ENCODE results near the gene EFNB1. TPM values are rescaled to one million over a fixed set of nuclear protein-coding genes. Genes with fewer than 3 reads are reported as not detected.
"Not testable (repeated sequence)": the region's sequence is repeated elsewhere in the genome, so short reads cannot be mapped to it uniquely, and the experiment has no call there.

Gene EFNB1
- total RNA-seq, 2 experiments from 2014 or later: 3.1 to 4.2 TPM

GRCh38 chrX:68794461-68794860 lies 34.4 kb upstream of the EFNB1 start:
- H3K27ac Mint-ChIP-seq: no peak overlapping the region
- peaks cover 4% of the 10 kb centered on the region for H3K9me3 Mint-ChIP-seq
- no peaks in the 10 kb centered on the region for H3K36me3 Mint-ChIP-seq (ENCODE audit: low read depth)
- no peak for TF ChIP-seq CTCF (IDR thresholded peaks at IDR 0.05)
- H3K27me3 Mint-ChIP-seq: peaks cover 2% of the 10 kb centered on the region
- CTCF ChIA-PET: no interaction called here
- DNase-seq (no peak), ATAC-seq (no peak)
- intact Hi-C loops (cut with micrococcal nuclease): no loop called here
- no peak overlapping the region for H3K4me3 Mint-ChIP-seq
- POLR2A ChIA-PET: no interaction called here
- H3K4me1 Mint-ChIP-seq (ENCODE audit: low read depth): no peaks in the 10 kb centered on the region

GRCh38 chrX:68795741-68796140 lies 33.1 kb upstream of the EFNB1 start:
- Mint-ChIP-seq H3K36me3 (ENCODE audit: low read depth) (no peaks in the 10 kb centered on the region), H3K4me1 (ENCODE audit: low read depth) (no peaks in the 10 kb centered on the region), H3K27ac (no peak overlapping the region), H3K9me3 (peaks cover 4% of the 10 kb centered on the region), H3K4me3 (no peak overlapping the region), H3K27me3 (peaks cover 2% of the 10 kb centered on the region)
- intact Hi-C loops (cut with micrococcal nuclease): no loop called here
- no peak for DNase-seq
- no peak for ATAC-seq
- POLR2A ChIA-PET: no interaction called here
- CTCF ChIA-PET: no interaction called here
- no peak for TF ChIP-seq CTCF (IDR thresholded peaks at IDR 0.05)

GRCh38 chrX:68798400-68798799 lies 30.4 kb upstream of the EFNB1 start:
- H3K27me3 Mint-ChIP-seq; H3K27ac Mint-ChIP-seq; H3K4me3 Mint-ChIP-seq; POLR2A ChIA-PET; H3K36me3 Mint-ChIP-seq (ENCODE audit: low read depth); H3K4me1 Mint-ChIP-seq (ENCODE audit: low read depth); H3K9me3 Mint-ChIP-seq; CTCF ChIA-PET; intact Hi-C loops (cut with micrococcal nuclease); DNase-seq; ATAC-seq: not testable (repeated sequence)

- ATAC-seq (no peak), DNase-seq (no peak)
- ChIA-PET CTCF (no interaction called here), POLR2A (no interaction called here)
- intact Hi-C loops (cut with micrococcal nuclease): loop anchor here (10.0 kb wide), 1 partner anchor 67 kb away; no protein-coding TSS in a partner anchor
- no peak for TF ChIP-seq CTCF (IDR thresholded peaks at IDR 0.05)
- Mint-ChIP-seq H3K9me3 (peaks cover 4% of the 10 kb centered on the region), H3K27me3 (peaks cover 3% of the 10 kb centered on the region), H3K4me3 (no peak overlapping the region), H3K27ac (no peak overlapping the region), H3K36me3 (ENCODE audit: low read depth) (no peaks in the 10 kb centered on the region), H3K4me1 (ENCODE audit: low read depth) (no peaks in the 10 kb centered on the region)
These were observed 27.0 kb upstream of the EFNB1 start for GRCh38 chrX:68801737-68802290.

- TF ChIP-seq CTCF (IDR thresholded peaks at IDR 0.05): no peak
- ATAC-seq (no peak), DNase-seq (no peak)
- H3K9me3 Mint-ChIP-seq: no peaks in the 10 kb centered on the region
- ChIA-PET POLR2A (no interaction called here), CTCF (interaction anchor here (0.7 to 2.5 kb wide), 5 partner anchors 73 to 611 kb away, joined by 3 to 7 read pairs (median 3); no protein-coding TSS in a partner anchor)
- no peaks in the 10 kb centered on the region for H3K36me3 Mint-ChIP-seq (ENCODE audit: low read depth)
- H3K27ac Mint-ChIP-seq: no peak overlapping the region
- no peak overlapping the region for H3K4me3 Mint-ChIP-seq
- intact Hi-C loops (cut with micrococcal nuclease): loop anchor here (10.0 kb wide), 1 partner anchor 73 kb away; no protein-coding TSS in a partner anchor
- peaks cover 3% of the 10 kb centered on the region for H3K27me3 Mint-ChIP-seq
- H3K4me1 Mint-ChIP-seq (ENCODE audit: low read depth): no peaks in the 10 kb centered on the region
These were observed 21.0 kb upstream of the EFNB1 start for GRCh38 chrX:68807818-68808217.
